ENCODE data around the gene EXD3.

The EXD3 gene

DNA sequence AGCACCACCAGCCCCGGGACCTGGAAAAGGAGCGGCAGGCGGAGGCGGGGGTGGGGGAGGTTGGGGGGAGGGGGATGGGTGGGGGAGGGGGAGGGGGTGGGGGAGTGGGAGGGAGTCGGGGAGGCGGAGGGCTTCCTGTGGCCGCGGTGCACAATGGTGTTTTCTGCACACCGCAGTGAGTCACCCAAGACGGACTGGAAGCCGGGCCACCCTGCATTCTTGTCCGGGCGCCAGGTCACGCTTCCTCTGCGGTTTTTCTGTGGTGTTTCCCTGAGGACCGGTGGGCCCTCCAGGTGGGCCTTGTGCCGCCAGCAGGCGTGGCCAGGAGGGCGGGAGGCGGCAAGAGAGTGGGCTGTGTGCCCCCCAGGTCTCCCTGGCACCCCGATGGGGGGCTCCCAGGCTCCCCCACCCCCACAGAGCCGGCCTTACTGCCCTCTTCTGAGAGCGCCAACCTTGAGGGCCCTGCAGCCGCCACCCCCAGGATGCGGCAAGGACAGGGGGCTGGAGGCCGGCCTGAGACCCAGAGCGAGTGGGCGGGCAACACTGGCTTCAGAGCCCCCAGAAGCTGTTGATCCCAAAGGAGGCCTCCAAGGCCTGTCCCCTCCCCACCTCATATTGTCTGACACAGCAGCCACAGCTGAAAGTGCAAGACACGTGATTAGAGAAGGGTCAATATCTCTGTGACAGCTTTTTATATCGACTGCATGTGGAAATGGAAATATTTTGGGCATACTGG, 11.1 kb downstream of the EXD3 start:
- no peak for TF ChIP-seq TAF1 (IDR thresholded peaks at IDR 0.05; ENCODE audit: low read depth)
- TF ChIP-seq FOXM1 (IDR thresholded peaks at IDR 0.05; ENCODE audit: borderline replicate concordance, low read depth): peak; percentile 65; the same call in 1 of the 2 replicates
- TF ChIP-seq ZBTB7A (IDR thresholded peaks at IDR 0.05; ENCODE audit: low read depth): peak; percentile 95; the same call in 1 of the 2 replicates
- TF ChIP-seq MAX (IDR thresholded peaks at IDR 0.05): peak; percentile 62
- peak; percentile 25; the same call in 1 of the 2 replicates for TF ChIP-seq EGR1 (IDR thresholded peaks at IDR 0.05)
- peak; percentile 92 for TF ChIP-seq EP300 (IDR thresholded peaks at IDR 0.05; ENCODE audit: borderline replicate concordance)
- TF ChIP-seq, protein P1, sequence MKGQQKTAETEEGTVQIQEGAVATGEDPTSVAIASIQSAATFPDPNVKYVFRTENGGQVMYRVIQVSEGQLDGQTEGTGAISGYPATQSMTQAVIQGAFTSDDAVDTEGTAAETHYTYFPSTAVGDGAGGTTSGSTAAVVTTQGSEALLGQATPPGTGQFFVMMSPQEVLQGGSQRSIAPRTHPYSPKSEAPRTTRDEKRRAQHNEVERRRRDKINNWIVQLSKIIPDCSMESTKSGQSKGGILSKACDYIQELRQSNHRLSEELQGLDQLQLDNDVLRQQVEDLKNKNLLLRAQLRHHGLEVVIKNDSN (IDR thresholded peaks at IDR 0.05): peak; percentile 59; the same call in 1 of the 2 replicates
- TF ChIP-seq YY1 (IDR thresholded peaks at IDR 0.05; ENCODE audit: low read depth): peak; percentile 24; the same call in 1 of the 2 replicates
- peak; percentile 93 for TF ChIP-seq TEAD4 (IDR thresholded peaks at IDR 0.05)
- no peak; the same call in 1 of the 2 replicates for TF ChIP-seq RAD21 (IDR thresholded peaks at IDR 0.05; ENCODE audit: low read depth)
- no peak for TF ChIP-seq CEBPB (IDR thresholded peaks at IDR 0.05)
- TF ChIP-seq TCF12 (IDR thresholded peaks at IDR 0.05; ENCODE audit: low read depth): peak; percentile 89
- TF ChIP-seq, protein P2, sequence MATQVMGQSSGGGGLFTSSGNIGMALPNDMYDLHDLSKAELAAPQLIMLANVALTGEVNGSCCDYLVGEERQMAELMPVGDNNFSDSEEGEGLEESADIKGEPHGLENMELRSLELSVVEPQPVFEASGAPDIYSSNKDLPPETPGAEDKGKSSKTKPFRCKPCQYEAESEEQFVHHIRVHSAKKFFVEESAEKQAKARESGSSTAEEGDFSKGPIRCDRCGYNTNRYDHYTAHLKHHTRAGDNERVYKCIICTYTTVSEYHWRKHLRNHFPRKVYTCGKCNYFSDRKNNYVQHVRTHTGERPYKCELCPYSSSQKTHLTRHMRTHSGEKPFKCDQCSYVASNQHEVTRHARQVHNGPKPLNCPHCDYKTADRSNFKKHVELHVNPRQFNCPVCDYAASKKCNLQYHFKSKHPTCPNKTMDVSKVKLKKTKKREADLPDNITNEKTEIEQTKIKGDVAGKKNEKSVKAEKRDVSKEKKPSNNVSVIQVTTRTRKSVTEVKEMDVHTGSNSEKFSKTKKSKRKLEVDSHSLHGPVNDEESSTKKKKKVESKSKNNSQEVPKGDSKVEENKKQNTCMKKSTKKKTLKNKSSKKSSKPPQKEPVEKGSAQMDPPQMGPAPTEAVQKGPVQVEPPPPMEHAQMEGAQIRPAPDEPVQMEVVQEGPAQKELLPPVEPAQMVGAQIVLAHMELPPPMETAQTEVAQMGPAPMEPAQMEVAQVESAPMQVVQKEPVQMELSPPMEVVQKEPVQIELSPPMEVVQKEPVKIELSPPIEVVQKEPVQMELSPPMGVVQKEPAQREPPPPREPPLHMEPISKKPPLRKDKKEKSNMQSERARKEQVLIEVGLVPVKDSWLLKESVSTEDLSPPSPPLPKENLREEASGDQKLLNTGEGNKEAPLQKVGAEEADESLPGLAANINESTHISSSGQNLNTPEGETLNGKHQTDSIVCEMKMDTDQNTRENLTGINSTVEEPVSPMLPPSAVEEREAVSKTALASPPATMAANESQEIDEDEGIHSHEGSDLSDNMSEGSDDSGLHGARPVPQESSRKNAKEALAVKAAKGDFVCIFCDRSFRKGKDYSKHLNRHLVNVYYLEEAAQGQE (IDR thresholded peaks at IDR 0.05; ENCODE audit: low read depth): no peak
- TF ChIP-seq NFIC (IDR thresholded peaks at IDR 0.05): peak; percentile 96
- no peak for TF ChIP-seq CREB1 (IDR thresholded peaks at IDR 0.05; ENCODE audit: low read depth)

DNA sequence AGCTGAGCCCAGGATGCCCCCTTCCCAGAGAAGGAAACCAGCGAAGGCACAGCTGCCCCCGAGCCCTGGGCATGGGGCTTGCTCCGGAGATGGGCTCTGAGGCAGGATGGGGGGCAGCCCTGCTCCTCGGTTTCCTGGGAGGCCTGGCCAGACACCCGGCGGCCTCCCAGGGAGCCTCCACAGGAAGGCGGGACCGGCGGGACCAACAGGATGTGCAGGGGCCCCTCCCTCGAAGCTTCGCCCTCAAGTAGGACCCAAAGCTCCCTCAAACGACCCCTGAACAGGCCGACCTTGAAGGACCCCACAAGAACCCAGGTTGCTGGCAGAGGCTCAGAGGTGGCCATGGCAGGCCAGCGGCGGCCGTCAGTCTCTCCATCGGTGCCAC, 11.7 kb downstream of the EXD3 start:
- no peak for TF ChIP-seq ZBTB7A (IDR thresholded peaks at IDR 0.05; ENCODE audit: low read depth)
- no peak for TF ChIP-seq NFIC (IDR thresholded peaks at IDR 0.05)
- TF ChIP-seq FOXM1 (IDR thresholded peaks at IDR 0.05; ENCODE audit: borderline replicate concordance, low read depth): no peak
- TF ChIP-seq EP300 (IDR thresholded peaks at IDR 0.05; ENCODE audit: borderline replicate concordance): no peak
- TF ChIP-seq EGR1 (IDR thresholded peaks at IDR 0.05): no peak
- TF ChIP-seq TCF12 (IDR thresholded peaks at IDR 0.05; ENCODE audit: low read depth): no peak; the same call in 1 of the 2 replicates
- TF ChIP-seq CEBPB (IDR thresholded peaks at IDR 0.05): no peak
- TF ChIP-seq, protein P1 (IDR thresholded peaks at IDR 0.05): no peak
- no peak for TF ChIP-seq TEAD4 (IDR thresholded peaks at IDR 0.05)
- TF ChIP-seq CREB1 (IDR thresholded peaks at IDR 0.05; ENCODE audit: low read depth): no peak
- TF ChIP-seq RAD21 (IDR thresholded peaks at IDR 0.05; ENCODE audit: low read depth): no peak
- no peak for TF ChIP-seq YY1 (IDR thresholded peaks at IDR 0.05; ENCODE audit: low read depth)
- TF ChIP-seq TAF1 (IDR thresholded peaks at IDR 0.05; ENCODE audit: low read depth): no peak
- TF ChIP-seq, protein P2 (IDR thresholded peaks at IDR 0.05; ENCODE audit: low read depth): no peak
- TF ChIP-seq MAX (IDR thresholded peaks at IDR 0.05): no peak

GRCh38 chr9:137410891-137411249, 12.1 kb downstream of the EXD3 start:
- TF ChIP-seq TCF12 (IDR thresholded peaks at IDR 0.05; ENCODE audit: low read depth): peak; percentile 78
- TF ChIP-seq ZBTB7A (IDR thresholded peaks at IDR 0.05; ENCODE audit: low read depth): peak; percentile 87; the same call in 1 of the 2 replicates
- TF ChIP-seq CREB1 (IDR thresholded peaks at IDR 0.05; ENCODE audit: low read depth): peak; percentile 40; the same call in 1 of the 2 replicates
- TF ChIP-seq, protein P1 (IDR thresholded peaks at IDR 0.05): no peak; the same call in 1 of the 2 replicates
- TF ChIP-seq TAF1 (IDR thresholded peaks at IDR 0.05; ENCODE audit: low read depth): 0 out of 2 replicates have a peak, but pooled peaks have one; percentile 22
- no peak for TF ChIP-seq MAX (IDR thresholded peaks at IDR 0.05)
- TF ChIP-seq YY1 (IDR thresholded peaks at IDR 0.05; ENCODE audit: low read depth): no peak
- no peak; the same call in none of the 2 replicates for TF ChIP-seq FOXM1 (IDR thresholded peaks at IDR 0.05; ENCODE audit: borderline replicate concordance, low read depth)
- no peak for TF ChIP-seq RAD21 (IDR thresholded peaks at IDR 0.05; ENCODE audit: low read depth)
- no peak for TF ChIP-seq EP300 (IDR thresholded peaks at IDR 0.05; ENCODE audit: borderline replicate concordance)
- TF ChIP-seq TEAD4 (IDR thresholded peaks at IDR 0.05): no peak; the same call in 1 of the 2 replicates

- TF ChIP-seq EP300 (IDR thresholded peaks at IDR 0.05; ENCODE audit: borderline replicate concordance): peak; percentile 91
- TF ChIP-seq FOXM1 (IDR thresholded peaks at IDR 0.05; ENCODE audit: borderline replicate concordance, low read depth): peak; percentile 89
- peak; percentile 68 for TF ChIP-seq TEAD4 (IDR thresholded peaks at IDR 0.05)
- peak; percentile 94 for TF ChIP-seq TCF12 (IDR thresholded peaks at IDR 0.05; ENCODE audit: low read depth)
- peak; percentile 92 for TF ChIP-seq CEBPB (IDR thresholded peaks at IDR 0.05)
- peak; percentile 98 for TF ChIP-seq ZBTB7A (IDR thresholded peaks at IDR 0.05; ENCODE audit: low read depth)
- TF ChIP-seq EGR1 (IDR thresholded peaks at IDR 0.05): peak; percentile 48; the same call in 1 of the 2 replicates
- peak; percentile 91 for TF ChIP-seq NFIC (IDR thresholded peaks at IDR 0.05)
- peak; percentile 33; the same call in 1 of the 2 replicates for TF ChIP-seq MAX (IDR thresholded peaks at IDR 0.05)
Measured at GRCh38 chr9:137410236-137410890, 12.6 kb downstream of the EXD3 start.

All from Ishikawa (cell line).